ENCODE results near the gene LENG9.

LENG9 gene

GRCh38 chr19:54434873-54435214, 28.7 kb downstream of the LENG9 start:
- DNase-seq = no peak

GRCh38 chr19:54434112-54434872, 29.3 kb downstream of the LENG9 start:
- DNase-seq = no peak

- DNase-seq = no peak
Measured at GRCh38 chr19:54433697-54434096, 29.9 kb downstream of the LENG9 start.

GRCh38 chr19:54432144-54432738, 31.3 kb downstream of the LENG9 start:
- DNase-seq = no peak

GRCh38 chr19:54431255-54431838, 32.2 kb downstream of the LENG9 start:
- DNase-seq = no peak

GRCh38 chr19:54430306-54431254, 33.0 kb downstream of the LENG9 start:
- DNase-seq = peak; percentile 79

- DNase-seq = no peak
Measured at GRCh38 chr19:54429545-54430227, 33.9 kb downstream of the LENG9 start.

- no peak for DNase-seq
Measured at GRCh38 chr19:54429176-54429495, 34.4 kb downstream of the LENG9 start.

- no peak for DNase-seq
Measured at GRCh38 chr19:54428323-54429175, 35.0 kb downstream of the LENG9 start.

GRCh38 chr19:54427586-54427985, 36.0 kb downstream of the LENG9 start:
- no peak for DNase-seq

GRCh38 chr19:54426291-54426931, 37.2 kb downstream of the LENG9 start:
- DNase-seq = no peak

GRCh38 chr19:54425382-54425723, 38.2 kb downstream of the LENG9 start:
- no peak for DNase-seq

GRCh38 chr19:54424660-54425381, 38.8 kb downstream of the LENG9 start:
- DNase-seq = no peak

GRCh38 chr19:54424201-54424600, 39.4 kb downstream of the LENG9 start:
- DNase-seq = no peak

- DNase-seq = no peak
Measured at GRCh38 chr19:54422136-54422535, 41.4 kb downstream of the LENG9 start.

- DNase-seq = no peak
Measured at GRCh38 chr19:54421521-54421920, 42.1 kb downstream of the LENG9 start.

GRCh38 chr19:54421169-54421516, 42.4 kb downstream of the LENG9 start:
- no peak for DNase-seq

GRCh38 chr19:54420383-54421168, 43.0 kb downstream of the LENG9 start:
- DNase-seq = no peak

GRCh38 chr19:54420068-54420382, 43.6 kb downstream of the LENG9 start:
- no peak for DNase-seq

All from activated CD8-positive, alpha-beta memory T cell treated with anti-CD3 and anti-CD28 coated beads for 24 hours (primary cell).